ENCODE data around the gene SDF4.

Gene SDF4, protein sequence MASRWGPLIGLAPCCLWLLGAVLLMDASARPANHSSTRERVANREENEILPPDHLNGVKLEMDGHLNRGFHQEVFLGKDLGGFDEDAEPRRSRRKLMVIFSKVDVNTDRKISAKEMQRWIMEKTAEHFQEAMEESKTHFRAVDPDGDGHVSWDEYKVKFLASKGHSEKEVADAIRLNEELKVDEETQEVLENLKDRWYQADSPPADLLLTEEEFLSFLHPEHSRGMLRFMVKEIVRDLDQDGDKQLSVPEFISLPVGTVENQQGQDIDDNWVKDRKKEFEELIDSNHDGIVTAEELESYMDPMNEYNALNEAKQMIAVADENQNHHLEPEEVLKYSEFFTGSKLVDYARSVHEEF

DNA sequence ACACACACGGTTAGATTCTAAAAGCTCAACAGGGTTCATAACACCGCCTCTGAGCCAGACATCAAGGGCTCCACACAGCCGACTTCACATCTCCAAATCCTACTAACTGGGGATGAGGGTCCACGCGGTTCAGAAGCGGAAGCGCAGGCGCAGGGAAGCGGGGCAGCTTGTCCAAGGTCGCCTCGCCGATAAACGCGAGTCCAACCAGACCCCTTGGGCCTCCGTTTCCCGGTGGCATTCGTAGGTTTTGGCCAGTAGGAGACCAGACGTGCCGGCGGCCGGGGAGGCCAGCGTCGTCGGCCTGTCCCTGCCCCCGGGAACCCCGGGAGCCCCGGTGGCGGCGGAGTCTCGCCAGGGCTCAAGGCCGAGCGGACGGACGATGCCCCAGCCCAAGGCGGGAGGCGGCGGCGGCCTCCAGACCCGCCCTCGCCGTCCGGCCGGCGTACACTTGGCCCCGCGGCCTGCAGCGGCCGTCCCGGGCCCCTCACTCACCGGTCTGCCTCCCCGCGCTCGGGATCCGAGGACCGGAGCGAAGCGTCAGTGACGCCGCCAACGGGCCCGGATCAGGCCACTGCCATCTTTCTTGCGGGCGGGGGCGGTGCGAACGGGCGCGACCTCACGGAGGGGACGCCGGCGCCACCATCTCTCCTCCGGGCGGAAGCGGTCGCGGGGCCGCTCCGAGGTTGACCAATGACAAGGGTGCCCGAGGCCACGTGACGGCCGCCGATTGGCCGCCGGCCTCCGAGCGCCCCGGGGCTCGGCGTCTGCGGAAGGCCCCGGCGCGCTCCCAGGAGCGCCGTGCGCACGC is at the start of gene SDF4:
Gene SDF4 (minus strand): TSS at position 602 of the 808 bp plus-strand sequence. CDS start 3,229 bp downstream, outside the sequence.
- peak within 1 kb of the TSS; percentile 88 to 99 (median 97) for H3K27ac ChIP-seq

DNA sequence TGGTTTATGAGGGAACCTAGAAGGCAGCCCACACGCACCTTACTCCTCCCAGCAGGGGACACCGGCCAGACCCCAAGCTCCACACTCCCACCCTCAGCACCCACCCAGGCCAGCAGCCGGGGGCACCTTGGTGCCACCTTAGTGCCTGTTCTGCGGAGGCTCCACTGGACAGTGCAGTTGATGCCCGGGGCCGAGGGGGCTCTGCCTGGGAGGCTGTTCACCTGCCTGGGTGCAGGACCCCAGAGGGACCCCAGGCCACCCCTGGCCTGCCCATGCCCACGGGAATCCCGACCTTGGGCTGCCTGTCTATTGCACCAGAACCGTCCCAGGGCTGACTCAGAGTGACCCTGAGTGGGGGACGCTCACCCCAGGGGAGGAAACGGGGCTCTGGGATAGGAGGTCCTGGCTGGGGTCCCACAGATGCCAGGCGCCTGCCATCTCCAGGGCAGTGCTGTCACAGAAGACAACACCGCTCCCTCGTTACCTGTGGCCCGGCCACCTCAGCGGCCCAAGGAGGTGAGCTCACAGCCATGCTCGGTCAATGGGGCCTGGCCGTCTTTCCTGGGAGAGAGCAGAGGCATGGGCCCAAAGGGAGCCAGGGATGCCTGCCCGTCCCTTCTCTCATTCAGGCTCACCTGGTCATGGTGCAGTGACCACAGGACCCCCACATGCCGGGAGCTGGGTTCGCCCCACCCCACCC is 49.1 kb upstream of the SDF4 start:
- H3K27ac ChIP-seq = peak overlapping the region in 2 of 21 experiments; percentile 3 to 31
- no peak overlapping the region for H3K4me3 ChIP-seq

More for the DNA sequence above, at the start of gene SDF4:
- peak within 1 kb of the TSS; percentile 62 to 97 (median 83) for H3K4me3 ChIP-seq

DNA sequence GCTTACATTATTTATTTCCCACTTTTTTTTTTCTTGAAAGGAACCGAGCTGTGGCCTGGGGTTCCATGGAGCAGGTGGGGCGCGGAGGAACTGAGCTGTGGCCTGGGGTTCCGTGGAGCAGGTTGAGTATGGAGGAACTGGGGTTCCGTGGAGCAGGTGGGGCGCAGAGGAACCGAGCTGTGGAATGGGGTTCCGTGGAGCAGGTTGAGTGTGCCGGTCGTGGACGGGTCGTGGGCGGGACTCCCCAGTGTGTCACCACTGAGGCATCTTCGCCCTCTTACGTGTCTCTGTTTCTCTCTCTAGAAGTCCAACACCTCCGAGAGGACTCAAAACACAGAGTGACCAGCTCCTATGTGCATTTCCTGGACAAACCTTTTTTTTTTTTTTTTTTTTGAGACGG is 47.2 kb upstream of the SDF4 start:
- Histone ChIP-seq H3K4me3 (no peak overlapping the region), H3K27ac (no peak overlapping the region)

DNA sequence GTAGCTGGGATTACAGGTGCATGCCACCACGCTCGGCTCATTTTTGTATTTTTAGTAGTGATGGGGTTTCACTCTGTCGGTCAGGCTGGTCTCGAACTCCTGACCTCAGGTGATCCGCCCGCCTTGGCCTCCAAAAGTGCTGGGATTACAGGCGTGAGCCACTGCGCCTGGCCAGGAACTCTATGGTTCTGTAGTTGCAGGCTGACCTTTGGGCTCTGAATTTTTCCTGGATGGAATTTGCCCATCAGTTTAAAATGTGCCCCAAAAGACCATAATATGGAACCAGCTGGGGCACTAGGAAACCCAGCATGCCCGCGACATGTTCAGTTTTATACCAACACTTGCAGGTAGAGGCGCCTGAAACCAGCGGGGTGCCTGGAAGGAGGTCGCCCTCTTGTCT is 46.8 kb upstream of the SDF4 start:
- no peak overlapping the region for H3K27ac ChIP-seq
- H3K4me3 ChIP-seq = no peak overlapping the region

DNA sequence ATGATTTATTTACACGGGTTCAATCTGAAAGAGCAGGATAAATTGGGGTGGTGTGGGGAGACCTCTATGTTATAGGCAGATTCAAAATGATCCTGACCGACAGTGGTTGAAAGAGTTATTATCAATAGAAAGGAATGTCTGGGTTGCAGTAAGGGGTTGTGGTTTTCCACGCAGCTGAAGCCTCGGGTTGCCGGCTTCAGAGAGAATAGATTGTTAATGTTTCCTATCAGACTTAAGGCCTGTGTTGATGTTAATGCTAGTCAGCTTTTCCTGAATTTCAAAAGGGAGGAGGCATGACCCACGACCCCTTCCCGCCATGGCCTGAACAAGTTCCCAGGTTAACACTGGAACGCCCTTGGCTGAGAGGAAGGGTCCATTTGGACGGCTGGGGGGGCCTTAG is 44.0 kb upstream of the SDF4 start:
- Histone ChIP-seq H3K27ac (no peak overlapping the region), H3K4me3 (no peak overlapping the region)

DNA sequence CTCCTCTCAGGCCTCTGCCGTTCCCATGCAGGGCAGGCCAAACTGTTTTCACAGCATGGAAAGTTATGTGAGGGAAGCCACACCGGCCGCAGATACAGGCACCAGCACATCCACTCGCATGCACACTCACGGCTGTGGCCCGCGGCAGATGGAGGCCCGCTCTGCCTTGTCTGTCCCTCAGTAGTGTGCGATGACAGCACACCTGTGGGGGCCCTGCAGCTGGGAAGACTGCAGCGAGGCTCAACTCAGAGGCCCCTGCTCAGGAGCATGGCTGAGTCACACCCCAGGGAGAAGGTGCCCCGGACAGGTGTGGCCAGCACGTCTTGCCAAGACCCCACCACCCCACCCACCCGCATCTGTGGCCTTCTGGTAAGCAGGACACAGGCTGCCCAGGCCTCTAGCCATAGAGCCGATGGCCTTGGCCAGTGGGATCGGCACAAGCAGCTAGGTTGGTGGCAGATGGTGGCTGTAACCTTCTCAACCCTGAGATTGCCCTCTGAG is 43.2 kb upstream of the SDF4 start:
- Histone ChIP-seq H3K4me3 (no peak overlapping the region), H3K27ac (peak overlapping the region in 5 of 21 experiments; percentile 90 to 96 (median 94))

DNA sequence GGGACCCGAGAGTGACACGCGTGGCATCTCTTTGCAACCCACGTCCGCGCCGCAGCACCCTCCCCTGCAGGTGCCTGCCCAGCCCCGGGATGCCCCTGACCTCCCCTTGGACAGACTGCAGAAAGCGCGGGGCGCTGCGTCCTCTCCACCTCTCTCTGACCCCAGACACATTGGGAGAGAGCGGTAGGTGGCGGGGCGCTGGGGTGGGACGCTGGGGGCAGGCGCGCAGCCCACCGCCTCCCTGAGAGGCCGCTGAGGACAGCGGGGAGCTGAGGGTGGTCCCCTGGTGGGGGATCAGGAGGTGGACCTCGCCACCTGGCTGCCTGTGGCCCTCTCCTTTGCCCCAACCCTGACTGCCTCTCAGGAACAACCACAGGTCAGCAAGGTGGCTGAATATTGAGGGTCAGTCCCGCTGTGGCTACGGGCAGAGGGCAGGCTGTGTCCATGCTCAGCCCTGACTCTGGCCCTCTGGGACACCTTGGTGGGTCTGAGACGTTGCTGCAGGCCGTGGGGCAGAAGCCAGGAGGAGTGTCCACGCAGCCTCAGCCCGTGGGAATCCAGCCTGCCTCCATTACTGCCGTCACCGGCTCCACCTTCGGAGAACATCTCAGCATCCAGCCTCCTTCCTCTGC is 42.6 kb upstream of the SDF4 start:
- peak overlapping the region in 20 of 21 experiments; percentile 80 to 97 (median 92) for H3K27ac ChIP-seq
- H3K4me3 ChIP-seq = peak overlapping the region; percentile 79 to 99 (median 92)

DNA sequence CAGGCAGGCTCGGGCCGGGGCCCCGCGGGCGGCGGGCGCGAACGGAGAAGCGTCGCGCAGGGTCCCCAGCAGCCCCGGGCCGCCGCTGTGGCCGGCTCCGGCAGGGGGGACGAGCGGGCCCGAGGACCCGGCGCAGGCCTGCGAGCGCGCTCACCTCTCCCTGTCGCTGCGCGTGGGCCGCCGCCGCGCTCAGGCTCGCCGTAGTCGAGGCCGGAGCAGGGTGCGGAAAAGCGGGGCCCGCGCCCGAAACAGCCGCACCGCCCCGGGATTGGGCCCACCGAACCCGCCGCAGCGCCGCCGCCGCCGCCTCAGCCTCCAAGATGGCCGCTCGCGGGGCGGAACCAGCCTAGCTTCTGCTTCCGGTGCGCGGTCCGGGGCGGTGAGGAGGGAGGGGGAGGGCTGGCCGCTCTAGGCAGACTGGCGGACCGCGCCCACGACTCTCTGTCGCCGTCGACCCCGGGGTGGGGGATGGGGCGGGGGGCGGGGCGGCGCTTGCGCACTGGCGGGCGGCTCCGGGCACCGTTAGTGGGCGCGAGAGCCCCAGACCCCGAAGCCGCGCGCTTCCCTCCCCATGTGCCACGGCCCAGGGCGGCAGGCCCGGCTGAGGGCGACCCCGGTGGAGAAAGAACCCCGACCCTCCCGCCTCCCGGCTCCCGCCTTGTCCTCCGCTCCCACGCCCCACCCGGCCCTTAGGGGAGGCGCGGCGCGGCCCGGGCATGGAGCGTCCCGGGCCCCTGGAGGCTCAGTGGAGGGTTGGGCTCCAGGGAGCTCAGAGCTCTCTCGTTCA is 41.9 kb upstream of the SDF4 start, which contains the start of gene UBE2J2:
Gene UBE2J2 (minus strand): TSS at position 343 of the 787 bp plus-strand sequence. CDS start 5,862 bp downstream, outside the sequence.
- Histone ChIP-seq H3K4me3 (peak within 1 kb of the TSS; percentile 79 to 99 (median 92)), H3K27ac (peak within 1 kb of the TSS; percentile 80 to 97 (median 91))

DNA sequence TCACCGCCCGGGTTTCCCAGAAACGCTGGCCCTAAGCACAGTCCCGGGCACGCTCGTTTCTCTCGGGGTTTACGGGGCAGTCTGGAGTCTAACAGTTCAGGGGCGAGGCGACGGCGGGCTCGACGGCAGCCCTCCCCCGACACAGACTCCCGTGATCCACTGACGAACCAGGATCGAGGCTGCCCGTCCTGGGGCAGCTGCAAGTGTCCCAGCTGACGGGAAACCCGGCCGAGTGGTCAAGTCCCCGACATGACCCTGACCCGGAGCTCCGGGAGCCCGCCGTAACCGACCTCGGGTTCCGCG is 41.4 kb upstream of the SDF4 start:
- Histone ChIP-seq H3K4me3 (peak overlapping the region; percentile 79 to 99 (median 92)), H3K27ac (peak overlapping the region; percentile 80 to 97 (median 91))

DNA sequence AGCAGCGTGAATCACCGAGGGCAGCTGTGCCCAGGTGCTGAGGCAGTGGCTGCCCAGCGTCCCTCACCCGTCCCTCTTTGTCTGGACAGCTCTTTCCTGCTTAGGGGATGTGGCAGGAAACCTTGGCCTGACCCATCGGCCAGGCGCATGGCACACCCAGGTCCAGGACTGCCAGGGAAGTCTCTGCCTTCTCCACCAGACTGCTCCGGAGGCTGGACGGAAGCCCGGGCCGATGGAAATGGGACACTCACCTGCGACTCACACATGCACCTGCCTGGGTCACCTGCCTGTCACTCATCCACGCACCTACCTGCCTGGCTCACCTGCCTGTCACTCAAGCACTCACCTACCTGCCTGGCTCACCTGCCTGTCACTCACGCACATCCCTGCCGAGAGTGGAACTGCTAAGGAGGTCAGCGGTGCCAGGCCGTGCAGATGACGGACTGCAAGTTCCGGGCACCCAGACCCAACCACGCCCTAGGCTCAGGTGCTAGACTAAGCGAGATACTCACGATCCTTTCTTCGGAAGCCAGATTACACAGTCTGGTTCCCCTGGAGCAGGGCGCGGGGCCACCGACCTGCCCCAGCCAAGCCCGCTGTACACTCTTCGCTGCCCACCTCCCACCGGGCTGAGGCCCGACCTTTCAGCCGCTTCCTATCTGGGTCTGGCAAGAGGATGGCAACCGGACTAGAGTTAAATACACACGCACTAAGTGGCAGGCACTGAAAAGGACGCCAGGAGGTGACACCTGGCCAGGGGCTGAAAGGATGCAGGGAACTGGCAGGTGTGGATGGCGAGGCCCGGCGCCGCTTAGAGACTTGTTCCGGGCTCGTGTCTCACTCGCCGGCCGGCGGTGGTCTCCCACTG is 40.8 kb upstream of the SDF4 start:
- peak overlapping the region; percentile 80 to 97 (median 91) for H3K27ac ChIP-seq
- peak overlapping the region; percentile 79 to 99 (median 92) for H3K4me3 ChIP-seq

DNA sequence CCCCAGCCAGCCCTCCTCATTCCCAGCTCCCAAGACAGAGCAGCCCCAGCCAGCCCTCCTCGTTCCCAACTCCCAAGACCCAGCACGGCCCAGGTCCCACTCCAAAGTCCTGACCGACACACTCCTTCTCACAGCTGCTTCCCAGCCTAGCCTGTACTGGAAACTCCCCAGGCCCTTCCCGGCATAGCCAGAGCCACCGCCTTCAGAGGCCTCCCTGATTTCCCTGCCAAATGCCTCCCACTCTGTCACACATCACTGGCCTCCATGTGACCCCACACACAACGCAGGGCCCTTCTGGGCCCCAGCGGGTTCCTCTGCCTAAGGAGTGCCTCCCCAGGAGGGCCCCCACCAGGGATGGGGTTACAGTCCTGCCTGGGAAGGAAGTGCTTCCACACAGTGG is 39.0 kb upstream of the SDF4 start:
- H3K4me3 ChIP-seq = no peak overlapping the region
- peak overlapping the region in 8 of 21 experiments; percentile 1 to 74 (median 40) for H3K27ac ChIP-seq

DNA sequence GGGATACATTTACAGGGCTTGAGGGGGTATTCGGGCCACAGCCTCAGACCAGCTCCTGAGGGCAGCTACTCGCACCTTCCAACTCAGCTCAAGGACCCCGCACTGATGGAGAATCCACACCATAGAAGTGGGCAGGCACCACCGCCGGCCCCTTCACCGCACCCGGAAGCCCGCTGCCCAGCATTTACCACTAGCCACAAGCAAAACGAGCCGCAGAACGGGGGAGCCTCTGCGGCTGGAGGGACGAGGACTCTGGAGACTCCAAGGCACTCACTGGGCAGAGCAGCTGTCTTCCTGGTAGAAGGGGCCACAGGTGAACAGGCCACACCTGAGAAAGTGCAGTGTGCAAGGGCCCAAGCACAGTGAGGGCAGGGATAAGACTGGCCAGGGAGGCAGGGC is 36.5 kb upstream of the SDF4 start:
- no peak overlapping the region for H3K4me3 ChIP-seq
- H3K27ac ChIP-seq = no peak overlapping the region

DNA sequence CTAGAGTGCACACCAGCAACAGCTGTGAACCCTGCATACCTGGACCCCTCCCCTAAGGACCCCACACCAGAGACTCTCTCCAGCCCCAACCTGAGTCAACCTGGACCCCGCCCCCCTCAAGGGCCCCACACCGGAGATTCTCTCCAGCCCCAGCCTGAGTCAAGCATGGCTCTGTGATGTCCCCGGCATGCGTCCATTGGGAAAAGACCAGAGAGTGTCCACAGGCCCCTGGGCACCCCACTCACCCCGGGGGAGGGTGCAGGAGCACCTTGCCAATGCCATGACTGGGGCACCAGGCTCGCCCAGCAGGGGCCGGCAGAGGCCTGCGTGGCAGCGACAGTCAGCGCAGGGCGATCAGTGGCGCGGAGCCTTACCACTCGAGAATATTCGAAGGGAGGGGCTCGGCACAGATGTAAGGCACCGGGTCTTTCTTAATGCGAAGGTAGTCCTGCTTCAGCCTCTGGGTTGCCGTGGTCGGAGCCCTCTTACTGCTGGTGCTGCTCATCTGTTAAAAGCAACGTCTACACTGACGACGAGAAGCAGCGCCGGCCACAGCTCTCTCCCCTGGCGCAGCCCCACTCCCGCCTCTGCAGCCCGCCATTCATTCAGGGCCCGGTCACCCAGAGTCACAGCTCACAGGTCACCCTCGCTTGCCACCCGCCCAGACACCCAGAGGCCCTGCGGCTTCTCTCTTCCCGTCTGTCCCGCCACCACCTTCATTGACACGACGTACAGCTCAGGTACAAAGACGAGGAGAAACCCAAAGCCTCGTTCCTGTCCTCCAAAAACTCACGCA is 35.9 kb upstream of the SDF4 start:
- H3K4me3 ChIP-seq = no peak overlapping the region
- H3K27ac ChIP-seq = no peak overlapping the region

DNA sequence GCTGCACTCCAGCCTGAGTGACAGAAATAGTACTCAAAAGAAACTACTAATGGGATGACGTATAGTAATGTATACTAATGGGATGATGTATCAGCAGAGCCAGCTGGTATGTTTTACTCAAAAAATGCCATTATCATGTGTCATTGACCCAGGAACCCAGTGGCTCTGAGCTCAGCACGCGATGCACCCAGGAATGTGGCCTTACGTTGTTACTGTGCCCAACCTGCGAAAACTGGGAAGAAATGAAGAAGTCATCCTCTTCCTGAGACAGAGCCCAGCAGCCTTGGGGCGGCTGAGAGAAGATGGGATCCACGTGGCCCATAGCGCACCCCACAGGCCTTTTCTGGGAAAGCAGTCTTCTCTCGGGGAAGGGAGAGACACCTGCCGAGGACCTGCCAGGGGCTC is 33.1 kb upstream of the SDF4 start:
- Histone ChIP-seq H3K4me3 (no peak overlapping the region), H3K27ac (no peak overlapping the region)

DNA sequence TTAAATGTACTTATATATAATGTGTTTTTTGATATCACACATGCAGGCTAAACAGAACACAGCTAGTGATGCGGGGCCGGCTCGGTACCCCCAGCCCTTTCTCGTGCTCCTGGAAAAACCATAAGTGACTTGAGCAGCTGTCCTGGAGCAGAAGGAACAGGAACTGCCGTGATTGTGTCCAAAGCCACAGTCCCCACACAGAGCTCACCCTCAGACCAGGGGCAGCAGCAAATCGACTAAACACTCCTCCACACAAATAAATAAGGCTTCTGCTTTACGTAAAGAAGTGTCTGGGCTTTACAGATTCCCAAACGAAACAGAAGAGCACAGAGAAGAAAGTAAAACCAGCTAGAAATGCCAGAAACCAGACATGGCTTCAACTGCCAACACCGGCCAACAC is 32.2 kb upstream of the SDF4 start:
- Histone ChIP-seq H3K4me3 (no peak overlapping the region), H3K27ac (no peak overlapping the region)

DNA sequence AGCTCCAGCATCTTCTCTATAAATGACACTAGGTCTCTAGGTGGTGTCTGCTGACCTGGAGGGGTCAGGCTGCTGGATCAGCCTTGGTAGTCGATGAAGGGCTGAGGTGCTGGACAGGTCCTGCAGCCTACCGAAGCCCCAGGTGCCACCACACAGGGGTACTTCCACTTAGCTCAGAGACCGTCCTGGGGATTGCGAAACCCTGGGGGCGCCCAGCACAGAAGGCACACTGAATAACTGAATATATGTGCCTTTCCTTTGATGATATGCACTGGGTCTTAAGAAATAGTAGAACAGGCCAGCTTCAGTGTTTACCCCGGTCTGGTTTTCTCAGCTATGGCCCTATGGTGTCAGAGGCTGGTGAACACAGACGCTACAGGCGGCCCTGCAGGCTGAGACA is 31.0 kb upstream of the SDF4 start:
- no peak overlapping the region for H3K27ac ChIP-seq
- H3K4me3 ChIP-seq = no peak overlapping the region

DNA sequence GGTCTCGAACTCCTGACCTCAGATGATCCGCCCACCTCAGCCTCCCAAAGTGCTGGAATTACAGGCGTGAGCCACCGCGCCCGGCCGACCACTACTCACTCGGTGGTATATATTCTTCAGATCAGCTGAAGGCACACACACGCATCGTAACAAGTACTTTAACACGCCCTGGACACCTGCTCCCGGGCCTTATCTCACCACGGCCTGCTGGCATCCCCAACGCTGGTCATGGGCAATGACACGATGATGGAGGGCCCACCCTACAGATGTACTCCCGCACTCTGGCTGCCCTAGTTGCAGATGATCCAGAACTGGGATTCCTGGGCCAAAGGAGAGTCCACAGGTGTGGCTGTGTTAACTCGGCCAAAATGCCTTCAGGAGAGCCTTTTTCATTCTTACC is 30.3 kb upstream of the SDF4 start:
- H3K27ac ChIP-seq = no peak overlapping the region
- H3K4me3 ChIP-seq = no peak overlapping the region
